Neural progenitor cell (in vitro differentiated cells): Measurements from ENCODE around the gene RYR1. TPM values are rescaled to one million over a fixed set of nuclear protein-coding genes. Genes with fewer than 3 reads are reported as not detected.

Experiments used
- DNase-seq: peaks from one replicate; pipeline ENCODE4 v3.0.0-alpha.2; 2016; ENCODE audit warnings: low spot score
- H2AFZ ChIP-seq: fragments of 200-600 bp; sonication (generic); replicated peaks from 2 replicates; pipeline ENCODE4 v1.6.1; 2016; ENCODE audit warnings: antibody characterized with exemption
- H3F3A ChIP-seq: fragments of 200-600 bp; sonication (generic); 2 replicates; pipeline ENCODE4 v1.6.1; 2016; ENCODE audit warnings: antibody characterized with exemption, low read depth
- H3K27ac ChIP-seq: fragments of 200-600 bp; sonication (generic); 2 replicates; pipeline ENCODE4 v1.5.1; 2016; ENCODE audit warnings: mild to moderate bottlenecking
- H3K27me3 ChIP-seq: fragments of 200-600 bp; sonication (generic); 2 replicates; pipeline ENCODE4 v1.6.1; 2016; ENCODE audit warnings: mild to moderate bottlenecking, moderate library complexity
- H3K36me3 ChIP-seq: fragments of 200-600 bp; sonication (generic); 2 replicates; pipeline ENCODE4 v1.5.1; 2016
- H3K4me1 ChIP-seq: fragments of 200-600 bp; sonication (generic); 2 replicates; pipeline ENCODE4 v1.6.1; 2016; ENCODE audit warnings: mixed run types
- H3K4me2 ChIP-seq: fragments of 200-600 bp; sonication (generic); 2 replicates; pipeline ENCODE4 v1.6.1; 2016
- H3K4me3 ChIP-seq: fragments of 200-600 bp; sonication (generic); 2 replicates; pipeline ENCODE4 v1.5.1; 2016
- H3K79me2 ChIP-seq: fragments of 200-600 bp; sonication (generic); 2 replicates; pipeline ENCODE4 v1.6.1; 2016; ENCODE audit warnings: low read depth
- H3K9ac ChIP-seq: fragments of 200-600 bp; sonication (generic); 2 replicates; pipeline ENCODE4 v1.6.1; 2016
- H3K9me3 ChIP-seq: fragments of 200-600 bp; sonication (generic); 2 replicates; pipeline ENCODE4 v1.5.1; 2016; ENCODE audit warnings: low read depth
- H4K20me1 ChIP-seq: fragments of 200-600 bp; sonication (generic); 2 replicates; pipeline ENCODE4 v1.6.1; 2016; ENCODE audit warnings: low read depth
- H3K27ac Mint-ChIP-seq: 3 replicates; pipeline ENCODE4 v1.8.0; 2021; ENCODE audit warnings: mixed read lengths
- H3K27me3 Mint-ChIP-seq: 2 replicates; pipeline ENCODE4 v1.8.0; 2022; ENCODE audit warnings: low read depth, mild to moderate bottlenecking, inconsistent platforms, moderate library complexity, mixed read lengths; ENCODE audit not compliant: insufficient read depth
- H3K36me3 Mint-ChIP-seq: 3 replicates; pipeline ENCODE4 v1.8.0; 2021; ENCODE audit warnings: mixed read lengths
- H3K4me1 Mint-ChIP-seq: 3 replicates; pipeline ENCODE4 v1.8.0; 2021; ENCODE audit warnings: mixed read lengths
- H3K4me3 Mint-ChIP-seq: 3 replicates; pipeline ENCODE4 v1.8.0; 2021; ENCODE audit warnings: mild to moderate bottlenecking, moderate library complexity, mixed read lengths
- H3K9me3 Mint-ChIP-seq: 3 replicates; pipeline ENCODE4 v1.8.0; 2020; ENCODE audit warnings: mixed read lengths
- CTCF ChIP-seq: fragments of 200-600 bp; sonication (generic); IDR thresholded peaks from 2 replicates; pipeline ENCODE4 v1.5.1; 2017; ENCODE audit warnings: antibody characterized with exemption, mild to moderate bottlenecking
- EZH2 ChIP-seq: fragments of 200-600 bp; sonication (generic); IDR thresholded peaks from 2 replicates; pipeline ENCODE4 v1.6.1; 2017; ENCODE audit warnings: antibody characterized with exemption, mild to moderate bottlenecking, moderate library complexity
- EZH2phosphoT487 ChIP-seq: fragments of 200-600 bp; sonication (generic); IDR thresholded peaks from 2 replicates; pipeline ENCODE4 v1.6.1; 2017; ENCODE audit warnings: antibody characterized with exemption
- total RNA-seq: library from RNA; depleted of rRNA; stranded (reverse); fragments of >200 nt; gene quantifications from 2 replicates; pipeline ENCODE4 v1.2.3, GENCODE V29; 2015; ENCODE audit warnings: low replicate concordance

The RYR1 gene
- total RNA-seq, 1 donor from 2014 or later, result 0.60 TPM

DNA sequence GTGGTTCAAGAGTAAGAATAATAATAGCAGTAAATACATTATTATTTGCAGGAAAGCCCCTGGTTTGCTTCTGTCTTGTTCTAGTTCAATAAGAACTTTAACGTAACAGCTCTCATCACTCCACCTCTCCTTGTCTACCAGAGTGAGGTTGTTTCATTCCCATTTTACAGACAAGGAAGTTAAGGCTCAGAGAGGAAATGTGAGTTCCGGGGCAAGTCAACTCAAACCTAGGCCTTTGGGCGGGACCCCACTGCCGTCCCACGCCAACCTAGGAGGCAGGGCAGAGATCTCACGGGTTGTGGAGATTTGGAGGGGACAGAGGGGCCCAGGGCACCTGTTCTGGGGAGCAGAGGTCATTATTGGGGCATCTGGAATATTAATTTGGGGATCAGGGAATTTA is 182.8 kb downstream of the RYR1 start:
- TF ChIP-seq CTCF (no peak), EZH2 (no peak)
- Mint-ChIP-seq H3K4me1 (peaks cover 19% of the 10 kb centered on the region), H3K36me3 (peaks cover 2% of the 10 kb centered on the region), H3K27me3 (peaks cover 2% of the 10 kb centered on the region), H3K9me3 (no peaks in the 10 kb centered on the region), H3K4me3 (no peak overlapping the region), H3K27ac (peak overlapping the region; percentile 43)
- Histone ChIP-seq H3K9ac (no peak overlapping the region), H3K4me1 (peaks cover 10% of the 10 kb centered on the region), H3K4me2 (no peak overlapping the region), H3K79me2 (peaks cover 22% of the 10 kb centered on the region), H3K9me3 (no peaks in the 10 kb centered on the region), H2AFZ (no peak overlapping the region), H4K20me1 (peaks cover 6% of the 10 kb centered on the region), H3F3A (peaks cover 8% of the 10 kb centered on the region), H3K4me3 (no peak overlapping the region), H3K27me3 (no peaks in the 10 kb centered on the region), H3K27ac (no peak overlapping the region), H3K36me3 (peaks cover 1% of the 10 kb centered on the region)
- no peak for DNase-seq

DNA sequence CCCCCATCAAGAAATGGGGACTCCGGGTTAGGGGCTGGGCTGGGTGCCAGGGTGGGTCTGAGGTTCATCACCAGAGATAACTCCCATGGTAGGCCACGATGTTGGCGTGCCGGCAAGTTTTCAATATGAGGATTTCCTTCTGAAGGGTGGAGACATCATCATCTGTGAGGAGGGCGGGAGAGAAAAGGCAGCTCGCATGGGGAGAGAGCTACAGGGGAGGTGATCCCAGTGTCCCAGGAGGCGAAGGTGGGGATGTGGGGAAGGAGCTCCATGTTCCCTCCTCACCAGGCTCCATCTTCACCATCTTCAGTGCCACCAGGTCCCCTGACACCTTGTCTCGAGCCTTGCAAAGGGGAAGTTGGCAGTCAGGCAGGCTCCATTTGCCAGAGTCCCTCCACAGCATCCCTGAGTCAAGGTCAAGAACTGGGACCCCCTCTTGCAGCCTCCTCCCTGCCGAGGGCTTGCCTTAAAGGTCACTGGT is 183.8 kb downstream of the RYR1 start:
- Mint-ChIP-seq H3K27ac (no peak overlapping the region), H3K27me3 (peaks cover 2% of the 10 kb centered on the region), H3K9me3 (no peaks in the 10 kb centered on the region), H3K36me3 (peaks cover 9% of the 10 kb centered on the region), H3K4me3 (peak overlapping the region; percentile 34), H3K4me1 (peaks cover 19% of the 10 kb centered on the region)
- no peaks in the 10 kb centered on the region for H3K27me3 ChIP-seq
- H3K36me3 ChIP-seq, result peaks cover 5% of the 10 kb centered on the region
- TF ChIP-seq EZH2, result no peak
- no peak for TF ChIP-seq CTCF
- TF ChIP-seq EZH2phosphoT487, result no peak
- no peaks in the 10 kb centered on the region for H3K9me3 ChIP-seq
- H3K27ac ChIP-seq, result no peak overlapping the region
- H2AFZ ChIP-seq, result no peak overlapping the region
- peaks cover 6% of the 10 kb centered on the region for H4K20me1 ChIP-seq
- peaks cover 11% of the 10 kb centered on the region for H3F3A ChIP-seq
- no peak overlapping the region for H3K4me2 ChIP-seq
- DNase-seq, result no peak
- H3K4me1 ChIP-seq, result peaks cover 10% of the 10 kb centered on the region
- H3K79me2 ChIP-seq, result peaks cover 25% of the 10 kb centered on the region
- no peak overlapping the region for H3K4me3 ChIP-seq
- H3K9ac ChIP-seq, result no peak overlapping the region

GRCh38 chr19:38617764-38618589 is 184.5 kb downstream of the RYR1 start, which contains the start of gene MAP4K1:
Gene MAP4K1 (minus strand): TSS chr19:38617953. CDS start chr19:38617895, 58 bp downstream.
- Histone ChIP-seq H3K4me1 (peaks cover 10% of the 10 kb centered on the region), H3K27me3 (no peaks in the 10 kb centered on the region), H3K79me2 (peaks cover 25% of the 10 kb centered on the region), H3F3A (peaks cover 11% of the 10 kb centered on the region), H3K27ac (no peak within 1 kb of the TSS), H3K4me3 (peak within 1 kb of the TSS; percentile 76), H3K9ac (peak within 1 kb of the TSS; percentile 48), H3K9me3 (no peaks in the 10 kb centered on the region), H2AFZ (peak within 1 kb of the TSS; percentile 44), H3K4me2 (peak within 1 kb of the TSS; percentile 85), H3K36me3 (peaks cover 5% of the 10 kb centered on the region), H4K20me1 (peaks cover 6% of the 10 kb centered on the region)
- Mint-ChIP-seq H3K4me3 (peak within 1 kb of the TSS; percentile 100), H3K4me1 (peaks cover 19% of the 10 kb centered on the region), H3K27me3 (peaks cover 2% of the 10 kb centered on the region), H3K27ac (peak within 1 kb of the TSS; percentile 50), H3K9me3 (no peaks in the 10 kb centered on the region), H3K36me3 (peaks cover 9% of the 10 kb centered on the region)
- TF ChIP-seq EZH2phosphoT487 (no peak), CTCF (no peak), EZH2 (no peak)
- peak; percentile 20 for DNase-seq
